HepG2 (cell line): ENCODE measurements around the gene RAB38. TPM values are rescaled to one million over a fixed set of nuclear protein-coding genes. Genes with fewer than 3 reads are reported as not detected.

Source experiments
- ATAC-seq: fragments of 200-7000 bp; cut with Tn5 transposase; 3 replicates; pipeline ENCODE4 v1.9.1; 2020; ENCODE audit warnings: mild to moderate bottlenecking, moderate library complexity
- Bru-seq: library from RNA; stranded (reverse); fragments of 400-500 nt; gene quantifications from one replicate; lab custom pipeline; 2021; lab: Mats Ljungman, UMichigan
- BruChase-seq, 2 experiments: library from RNA; stranded (reverse); fragments of 400-500 nt; gene quantifications; one replicate each; lab custom pipeline; 2021; lab: Mats Ljungman, UMichigan
- BruUV-seq: library from RNA; stranded (reverse); fragments of 400-500 nt; replicated peaks from 2 replicates; lab custom pipeline; 2021; lab: Mats Ljungman, UMichigan
- CTCF ChIA-PET: fragments of 300-600 bp; formaldehyde crosslinking; extraction: SDS; loops from one replicate; lab custom pipeline; 2021; ENCODE audit warnings: low total read pairs, inconsistent platforms, low intra/inter-chr PET ratio; lab: Yijun Ruan, JAX
- POLR2A ChIA-PET: fragments of 350-600 bp; sonication (Branson Sonifier 250); formaldehyde crosslinking; loops from one replicate; lab custom pipeline; 2020; ENCODE audit warnings: antibody characterized with exemption, inconsistent platforms; lab: Yijun Ruan, JAX
- DNase-seq: peaks from one replicate; pipeline ENCODE4 v3.0.0-alpha.2; 2015; ENCODE audit warnings: low spot score
- FAIRE-seq: peaks from 3 replicates; lab custom pipeline; 2011; peaks lifted over from hg19 to GRCh38; lab: Jason Lieb, UNC
- H2AFZ ChIP-seq: one replicate; pipeline ENCODE4 v1.6.1; 2011; ENCODE audit warnings: low read length, inconsistent platforms
- H3K27ac ChIP-seq: fragments of 300-600 bp; 3 replicates; pipeline ENCODE4 v1.8.0; 2011; ENCODE audit warnings: mixed run types, mild to moderate bottlenecking, mixed read lengths, low read length, inconsistent platforms; ENCODE audit not compliant: insufficient read depth; ENCODE audit errors: extremely low read length
- H3K27me3 ChIP-seq, 2 experiments: fragments of 200-600 bp in 1 of 2; 2 replicates in 1 of 2; 3 replicates in 1 of 2; pipeline versions ENCODE4 v1.6.0 to v1.8.0; 2011; ENCODE audit warnings: low read length in 2 of 2, mild to moderate bottlenecking in 2 of 2, moderate library complexity in 2 of 2, inconsistent platforms in 1 of 2; ENCODE audit not compliant: insufficient read depth in 2 of 2, control insufficient read depth in 1 of 2
- H3K36me3 ChIP-seq, 2 experiments: fragments of 200-600 bp in 1 of 2; replicated peaks in 1 of 2; 2 replicates in 1 of 2; 3 replicates in 1 of 2; pipeline versions ENCODE4 v1.5.1 to v1.8.0; 2011; ENCODE audit warnings: low read length in 2 of 2, inconsistent platforms in 1 of 2; ENCODE audit not compliant: insufficient read depth in 2 of 2, control insufficient read depth in 1 of 2
- H3K4me1 ChIP-seq: 2 replicates; pipeline ENCODE4 v1.5.1; 2012; ENCODE audit warnings: low read length, inconsistent platforms; ENCODE audit not compliant: insufficient read depth
- H3K4me2 ChIP-seq: 2 replicates; pipeline ENCODE4 v1.6.0; 2011; ENCODE audit warnings: low read depth, low read length, inconsistent platforms
- H3K4me3 ChIP-seq, 3 experiments: fragments of 200-600 bp in 1 of 3; sonication (generic), shearing (Covaris generic) in 1 of 3; replicated peaks in 1 of 3; 2 replicates each; pipeline ENCODE4 v1.5.1; 2011 to 2016; ENCODE audit warnings: low read length in 3 of 3, inconsistent platforms in 2 of 3, low read depth in 2 of 3, mild to moderate bottlenecking in 2 of 3, control low read depth in 1 of 3, mixed read lengths in 1 of 3; ENCODE audit not compliant: insufficient read depth in 1 of 3
- H3K79me2 ChIP-seq: one replicate; pipeline ENCODE4 v1.6.1; 2011; ENCODE audit warnings: low read length, inconsistent platforms; ENCODE audit not compliant: insufficient read depth
- H3K9ac ChIP-seq: 2 replicates; pipeline ENCODE4 v1.6.0; 2011; ENCODE audit warnings: mild to moderate bottlenecking, low read depth, low read length, inconsistent platforms; ENCODE audit not compliant: insufficient read depth
- H3K9me3 ChIP-seq: 2 replicates; pipeline ENCODE4 v1.5.1; 2012; ENCODE audit warnings: mild to moderate bottlenecking, low read length
- H4K20me1 ChIP-seq: 2 replicates; pipeline ENCODE4 v1.6.0; 2011; ENCODE audit warnings: inconsistent platforms, mild to moderate bottlenecking, low read length, moderate library complexity; ENCODE audit not compliant: insufficient read depth
- MZF1 ChIP-seq: sonication (generic); formaldehyde crosslinking; IDR thresholded peaks from 2 replicates; pipeline ENCODE4 v1.8.1; 2023; ENCODE audit warnings: mild to moderate bottlenecking, missing genetic modification reagents, borderline replicate concordance
- REST ChIP-seq, 2 experiments: IDR thresholded peaks; 2 replicates each; pipeline ENCODE4 v1.6.1; 2011 to 2012; ENCODE audit warnings: low read length in 2 of 2, borderline replicate concordance in 1 of 2, low read depth in 1 of 2, mild to moderate bottlenecking in 1 of 2, moderate library complexity in 1 of 2
- SIN3B ChIP-seq: fragments of 150-350 bp; IDR thresholded peaks from 2 replicates; pipeline ENCODE4 v1.6.1; 2014; ENCODE audit warnings: low read length
- ZBED4 ChIP-seq: sonication (generic); formaldehyde crosslinking; IDR thresholded peaks from 2 replicates; pipeline ENCODE4 v1.4.0; 2020; ENCODE audit warnings: missing genetic modification reagents, borderline replicate concordance
- ZNF317 ChIP-seq: sonication (generic); formaldehyde crosslinking; IDR thresholded peaks from 2 replicates; pipeline ENCODE4 v1.5.0; 2020; ENCODE audit warnings: mild to moderate bottlenecking, missing genetic modification reagents
- ZNF460 ChIP-seq: sonication (generic); formaldehyde crosslinking; IDR thresholded peaks from 2 replicates; pipeline ENCODE4 v1.5.1; 2020; ENCODE audit warnings: missing genetic modification reagents, mild to moderate bottlenecking, borderline replicate concordance
- ZSCAN20 ChIP-seq: sonication (generic); formaldehyde crosslinking; IDR thresholded peaks from 2 replicates; pipeline ENCODE4 v1.4.0; 2020; ENCODE audit warnings: missing genetic modification reagents, mild to moderate bottlenecking, borderline replicate concordance
- WGBS: methylation state at CpG from one replicate; pipeline ENCODE4 v1.1.6; 2017; ENCODE audit warnings: low lambda C conversion rate; 5-methylcytosine and 5-hydroxymethylcytosine counted together
- in situ Hi-C: cut with HindIII; loops from 2 replicates; pipeline ENCODE4 v1.10.0; 2017; ENCODE audit warnings: low pct_unique_long_range_greater_than_20kb; ENCODE audit not compliant: extremely low pct_ligation_motif_present
- intact Hi-C: fragments of 100-400 bp; cut with micrococcal nuclease; formaldehyde crosslinking; loops from one replicate; pipeline ENCODE4 v1.10.0; 2022; ENCODE audit not compliant: unreplicated experiment
- long read RNA-seq, 2 experiments: library from RNA in 1 of 2; library from polyadenylated mRNA in 1 of 2; stranded (forward) in 1 of 2; unstranded in 1 of 2; transcript quantifications; one replicate each; pipeline ENCODE4 v2.0.0, GENCODE V29; 2019 to 2022
- polyA minus RNA-seq, 3 experiments: library from RNA; depleted of rRNA, polyadenylated mRNA; stranded (reverse); fragments of >200 nt; gene quantifications; 2 replicates each; pipeline ENCODE4 v1.2.3, GENCODE V29; 2011; ENCODE audit warnings: low replicate concordance in 1 of 3
- polyA plus RNA-seq, 8 experiments: library from polyadenylated mRNA; depleted of rRNA in 3 of 8; stranded (reverse) in 7 of 8; unstranded in 1 of 8; fragments of >200 nt; fragmentation: Illumina TruSeq in 4 of 8; extraction: Trizol in 4 of 8; gene quantifications; 2 replicates each; pipeline versions ENCODE4 v1.2.1 to v1.2.3, GENCODE V29; 2011 to 2016; ENCODE audit warnings: low read depth in 4 of 8, missing spikeins in 1 of 8, mixed read lengths in 1 of 8; ENCODE audit not compliant: insufficient read depth in 1 of 8
- total RNA-seq, 5 experiments: library from RNA; depleted of rRNA; stranded (reverse); fragments of >200 nt; fragmentation: Illumina TruSeq; extraction: Trizol; gene quantifications; 2 replicates each; pipeline ENCODE4 v1.2.3, GENCODE V29; 2016; ENCODE audit warnings: low read depth in 1 of 5

The RAB38 gene
- total RNA-seq (2016; rRNA removed; fragmentation: Illumina TruSeq; extraction: Trizol) (0.13 TPM in 1 of 2 replicates, not detected in the other), polyA plus RNA-seq (2011; rRNA removed) (0.22 and 0.30 TPM in 2 replicates), polyA minus RNA-seq (2011; rRNA and poly(A)+ RNA removed; ENCODE audit: low replicate concordance) (not detected in 2 replicates), Bru-seq, nascent RNA (percentile 25 among the genes with signal in this experiment), BruChase-seq, experiment 1, labeled RNA remaining after a 6-hour chase (percentile 28 among the genes with signal in this experiment), BruChase-seq, experiment 2, labeled RNA remaining after a 2-hour chase (percentile 37 among the genes with signal in this experiment)
- total RNA-seq (2016; cell fraction: cytosol; rRNA removed; fragmentation: Illumina TruSeq; extraction: Trizol; ENCODE audit: low read depth): not detected in 2 replicates
- total RNA-seq (2016; cell fraction: insoluble cytoplasmic fraction; rRNA removed; fragmentation: Illumina TruSeq; extraction: Trizol): 0.15 and 0.16 TPM in 2 replicates
- total RNA-seq (2016; cell fraction: membrane; rRNA removed; fragmentation: Illumina TruSeq; extraction: Trizol): 0.17 TPM in 1 of 2 replicates, not detected in the other
- not detected in 2 replicates for total RNA-seq (2016; cell fraction: nucleus; rRNA removed; fragmentation: Illumina TruSeq; extraction: Trizol)
- polyA plus RNA-seq (2011; cell fraction: cytosol; rRNA removed): 0.06 and 0.07 TPM in 2 replicates
- polyA plus RNA-seq (2011; cell fraction: nucleus; rRNA removed): 0.28 TPM in 1 of 2 replicates, not detected in the other
- not detected in 2 replicates for polyA plus RNA-seq (2012)
- polyA plus RNA-seq (2016; cell fraction: cytosol; fragmentation: Illumina TruSeq; extraction: Trizol; ENCODE audit: low read depth): not detected in 2 replicates
- not detected in 2 replicates for polyA plus RNA-seq (2016; cell fraction: insoluble cytoplasmic fraction; fragmentation: Illumina TruSeq; extraction: Trizol; ENCODE audit: low read depth)
- polyA plus RNA-seq (2016; cell fraction: membrane; fragmentation: Illumina TruSeq; extraction: Trizol; ENCODE audit: low read depth): not detected in 2 replicates
- polyA plus RNA-seq (2016; cell fraction: nucleus; fragmentation: Illumina TruSeq; extraction: Trizol; ENCODE audit: insufficient read depth, low read depth): 0.36 TPM in 1 of 2 replicates, not detected in the other
- polyA minus RNA-seq (2011; cell fraction: cytosol; rRNA and poly(A)+ RNA removed): not detected in 2 replicates
- polyA minus RNA-seq (2011; cell fraction: nucleus; rRNA and poly(A)+ RNA removed): not detected in 2 replicates
- long read RNA-seq, experiment 1: 0 reads
- long read RNA-seq, experiment 2, partial matches to known transcripts: 0 of 1 reads
- long read RNA-seq, experiment 2, other reads (novel, unspliced or antisense): 1 of 1 reads

- intact Hi-C loops (no loop called here), in situ Hi-C loops (no loop called here)
- ChIA-PET CTCF (no interaction called here), POLR2A (no interaction called here)
- no peak for DNase-seq
- no peak within 1 kb of the TSS for H3K9ac ChIP-seq
- no peaks in the 10 kb centered on the region for H3K79me2 ChIP-seq
- FAIRE-seq: no peak
- no peak within 1 kb of the TSS for H3K4me3 ChIP-seq
- no TSS peak for BruUV-seq
- H3K27ac ChIP-seq: no peak within 1 kb of the TSS
- H3K4me1 ChIP-seq: no peaks in the 10 kb centered on the region
- H3K27me3 ChIP-seq: no peaks in the 10 kb centered on the region
- no peak within 1 kb of the TSS for H2AFZ ChIP-seq
- H3K36me3 ChIP-seq: no peaks in the 10 kb centered on the region
- H3K4me2 ChIP-seq: no peak within 1 kb of the TSS
- no peak for ATAC-seq
- H4K20me1 ChIP-seq: no peaks in the 10 kb centered on the region
- H3K9me3 ChIP-seq: no peaks in the 10 kb centered on the region
- WGBS: 54% methylated on average over 28 of the region's 54 CpGs
- TF ChIP-seq SIN3B: no peak
- no peak for TF ChIP-seq ZNF317
- no peak for TF ChIP-seq REST (IDR thresholded peaks at IDR 0.05; ENCODE audit: borderline replicate concordance in 1 of 2, low read depth in 1 of 2, low read length in 2 of 2)
- TF ChIP-seq MZF1 (CRISPR knock-in tag): no peak
- TF ChIP-seq ZSCAN20: no peak
- no peak for TF ChIP-seq ZBED4 (CRISPR knock-in tag)
- TF ChIP-seq ZNF460: no peak
These were observed at the start of gene RAB38 for GRCh38 chr11:88174709-88175568. TSS of gene RAB38 (minus strand) at chr11:88175443. CDS start at chr11:88175384, 59 bp downstream.
